Endothelial cell of umbilical vein (primary cell): ENCODE data around the gene PAAF1.

Experiments used
- EZH2 ChIP-seq: IDR thresholded peaks from 2 replicates; pipeline ENCODE4 v1.6.1; 2012; ENCODE audit warnings: borderline replicate concordance, low read depth, mild to moderate bottlenecking, moderate library complexity, low read length, inconsistent platforms; ENCODE audit not compliant: severe bottlenecking
- FOS ChIP-seq: IDR thresholded peaks from 2 replicates; pipeline ENCODE4 v1.6.1; 2011; ENCODE audit warnings: mild to moderate bottlenecking, low read length, moderate library complexity, borderline replicate concordance; ENCODE audit not compliant: insufficient read depth
- GATA2 ChIP-seq: IDR thresholded peaks from 2 replicates; pipeline ENCODE4 v1.7.0; 2011; ENCODE audit warnings: low read depth, mild to moderate bottlenecking, moderate library complexity, mixed read lengths, low read length; ENCODE audit not compliant: insufficient read length, insufficient read depth
- JUN ChIP-seq: IDR thresholded peaks from 2 replicates; pipeline ENCODE4 v1.6.1; 2011; ENCODE audit warnings: borderline replicate concordance, low read depth; ENCODE audit not compliant: insufficient read length, insufficient read depth
- MYC ChIP-seq: IDR thresholded peaks from one replicate; pipeline ENCODE4 v1.6.1; 2011; ENCODE audit warnings: mild to moderate bottlenecking, low read depth, low read length
- POLR2A ChIP-seq: IDR thresholded peaks from 2 replicates; pipeline ENCODE4 v1.6.1; 2012; ENCODE audit warnings: low read depth, mild to moderate bottlenecking, control low read depth, low read length
- POLR2AphosphoS5 ChIP-seq: IDR thresholded peaks from 2 replicates; pipeline ENCODE4 v1.6.1; 2012; ENCODE audit warnings: low read depth, mild to moderate bottlenecking, control low read depth, low read length, moderate library complexity; ENCODE audit not compliant: insufficient read depth
- TF ChIP-seq, protein P1 (sequence below), 2 donors: IDR thresholded peaks; 1 replicate in 1 of 2; 2 replicates in 1 of 2; pipeline ENCODE4 v1.5.1; 2011; ENCODE audit warnings: low read length in 2 of 2, mild to moderate bottlenecking in 2 of 2, moderate library complexity in 2 of 2, control low read depth in 1 of 2, inconsistent platforms in 1 of 2, low read depth in 1 of 2; ENCODE audit not compliant: insufficient read depth in 1 of 2; ENCODE audit errors: extremely low read depth in 1 of 2
- TF ChIP-seq, protein P2 (sequence below): IDR thresholded peaks from 2 replicates; pipeline ENCODE4 v1.6.1; 2011; ENCODE audit not compliant: insufficient read depth, insufficient read length

DNA sequence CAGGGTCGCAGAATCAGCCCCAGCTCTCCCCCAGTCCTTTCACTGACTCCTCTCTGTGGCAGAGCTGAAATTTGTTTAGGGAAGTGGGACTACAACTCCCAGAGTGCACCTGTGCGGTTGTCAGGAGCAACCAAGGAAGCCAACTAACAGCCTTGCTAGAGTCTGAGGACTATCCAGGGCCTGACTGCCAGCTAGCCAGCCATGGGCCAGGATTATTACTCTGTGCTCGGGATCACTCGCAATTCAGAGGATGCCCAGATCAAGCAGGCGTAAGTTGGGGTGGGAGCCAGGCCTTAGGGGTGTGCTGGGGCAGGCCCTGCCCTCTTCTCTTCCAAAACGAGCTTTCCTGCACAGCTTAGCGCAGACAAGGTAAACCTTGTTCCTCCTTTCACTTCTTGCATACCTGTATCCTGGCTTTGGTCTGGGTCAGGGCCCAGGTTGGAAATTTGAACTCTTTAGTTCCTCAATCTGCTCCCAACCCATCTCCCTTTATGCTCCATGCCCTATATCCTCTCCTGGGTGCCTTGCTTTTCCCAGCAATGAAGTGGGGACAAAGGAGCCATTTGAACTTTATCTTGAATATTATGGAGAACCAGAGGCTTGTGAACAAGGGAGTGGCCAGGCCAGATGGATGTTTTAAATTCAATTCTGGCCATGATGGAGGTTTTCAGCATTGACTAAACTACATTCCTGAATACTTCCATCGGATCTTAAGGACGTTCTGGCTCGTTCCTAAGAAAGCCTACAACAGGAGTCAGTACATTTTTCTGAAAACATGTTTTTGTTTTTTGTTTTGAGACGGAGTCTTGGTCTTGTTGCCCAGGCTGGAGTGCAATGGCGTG is 74.3 kb downstream of the PAAF1 start, which contains the start of gene DNAJB13:
- TF ChIP-seq POLR2A, result no peak
- TF ChIP-seq, protein P1, sequence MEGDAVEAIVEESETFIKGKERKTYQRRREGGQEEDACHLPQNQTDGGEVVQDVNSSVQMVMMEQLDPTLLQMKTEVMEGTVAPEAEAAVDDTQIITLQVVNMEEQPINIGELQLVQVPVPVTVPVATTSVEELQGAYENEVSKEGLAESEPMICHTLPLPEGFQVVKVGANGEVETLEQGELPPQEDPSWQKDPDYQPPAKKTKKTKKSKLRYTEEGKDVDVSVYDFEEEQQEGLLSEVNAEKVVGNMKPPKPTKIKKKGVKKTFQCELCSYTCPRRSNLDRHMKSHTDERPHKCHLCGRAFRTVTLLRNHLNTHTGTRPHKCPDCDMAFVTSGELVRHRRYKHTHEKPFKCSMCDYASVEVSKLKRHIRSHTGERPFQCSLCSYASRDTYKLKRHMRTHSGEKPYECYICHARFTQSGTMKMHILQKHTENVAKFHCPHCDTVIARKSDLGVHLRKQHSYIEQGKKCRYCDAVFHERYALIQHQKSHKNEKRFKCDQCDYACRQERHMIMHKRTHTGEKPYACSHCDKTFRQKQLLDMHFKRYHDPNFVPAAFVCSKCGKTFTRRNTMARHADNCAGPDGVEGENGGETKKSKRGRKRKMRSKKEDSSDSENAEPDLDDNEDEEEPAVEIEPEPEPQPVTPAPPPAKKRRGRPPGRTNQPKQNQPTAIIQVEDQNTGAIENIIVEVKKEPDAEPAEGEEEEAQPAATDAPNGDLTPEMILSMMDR (IDR thresholded peaks at IDR 0.05; ENCODE audit: extremely low read depth in 1 of 2, insufficient read depth in 1 of 2, low read depth in 1 of 2, low read length in 2 of 2), result no peak
- no peak for TF ChIP-seq MYC
- TF ChIP-seq POLR2AphosphoS5, result no peak
- TF ChIP-seq EZH2, result no peak
- TF ChIP-seq FOS, result no peak
- no peak for TF ChIP-seq GATA2
- TF ChIP-seq JUN, result no peak
- TF ChIP-seq, protein P2, sequence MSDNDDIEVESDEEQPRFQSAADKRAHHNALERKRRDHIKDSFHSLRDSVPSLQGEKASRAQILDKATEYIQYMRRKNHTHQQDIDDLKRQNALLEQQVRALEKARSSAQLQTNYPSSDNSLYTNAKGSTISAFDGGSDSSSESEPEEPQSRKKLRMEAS, result no peak
